DND-41 (cell line): Measurements from ENCODE around the gene CATSPER3.

ENCODE experiments used
- EZH2 ChIP-seq: IDR thresholded peaks from 3 replicates; pipeline ENCODE4 v1.6.1; 2012; ENCODE audit warnings: borderline replicate concordance, low read depth, mild to moderate bottlenecking, moderate library complexity, low read length, inconsistent platforms; ENCODE audit not compliant: severe bottlenecking
- TF ChIP-seq, protein P1 (sequence below): IDR thresholded peaks from 2 replicates; pipeline ENCODE4 v1.5.1; 2012; ENCODE audit warnings: borderline replicate concordance, low read length, moderate library complexity, mild to moderate bottlenecking; ENCODE audit not compliant: poor library complexity, severe bottlenecking; ENCODE audit errors: extremely low read depth

DNA sequence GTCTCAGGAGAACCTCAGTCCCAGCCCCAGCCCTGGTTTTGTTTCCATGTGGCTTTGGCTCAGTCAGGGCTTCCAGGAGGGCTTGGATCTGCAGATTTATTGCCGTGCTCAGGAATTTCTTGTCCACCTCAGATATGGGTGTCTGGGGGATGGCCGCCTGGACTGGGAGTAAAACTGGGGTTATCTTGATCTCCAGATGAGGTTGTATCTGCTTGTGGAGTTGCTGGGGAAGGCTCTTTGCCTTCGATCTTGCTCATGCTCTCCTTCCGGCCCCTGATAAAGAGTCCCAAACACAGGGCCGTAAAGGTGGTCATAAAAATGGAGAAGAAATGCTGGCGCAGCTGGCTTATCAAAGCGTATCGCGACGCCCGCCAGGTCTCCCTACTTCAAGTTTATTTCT, 84.2 kb downstream of the CATSPER3 start:
- TF ChIP-seq, protein P1, sequence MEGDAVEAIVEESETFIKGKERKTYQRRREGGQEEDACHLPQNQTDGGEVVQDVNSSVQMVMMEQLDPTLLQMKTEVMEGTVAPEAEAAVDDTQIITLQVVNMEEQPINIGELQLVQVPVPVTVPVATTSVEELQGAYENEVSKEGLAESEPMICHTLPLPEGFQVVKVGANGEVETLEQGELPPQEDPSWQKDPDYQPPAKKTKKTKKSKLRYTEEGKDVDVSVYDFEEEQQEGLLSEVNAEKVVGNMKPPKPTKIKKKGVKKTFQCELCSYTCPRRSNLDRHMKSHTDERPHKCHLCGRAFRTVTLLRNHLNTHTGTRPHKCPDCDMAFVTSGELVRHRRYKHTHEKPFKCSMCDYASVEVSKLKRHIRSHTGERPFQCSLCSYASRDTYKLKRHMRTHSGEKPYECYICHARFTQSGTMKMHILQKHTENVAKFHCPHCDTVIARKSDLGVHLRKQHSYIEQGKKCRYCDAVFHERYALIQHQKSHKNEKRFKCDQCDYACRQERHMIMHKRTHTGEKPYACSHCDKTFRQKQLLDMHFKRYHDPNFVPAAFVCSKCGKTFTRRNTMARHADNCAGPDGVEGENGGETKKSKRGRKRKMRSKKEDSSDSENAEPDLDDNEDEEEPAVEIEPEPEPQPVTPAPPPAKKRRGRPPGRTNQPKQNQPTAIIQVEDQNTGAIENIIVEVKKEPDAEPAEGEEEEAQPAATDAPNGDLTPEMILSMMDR = no peak
- no peak for TF ChIP-seq EZH2
